A549 treated with DMSO at 1 μM for 4 hours (cell line): ENCODE results near the gene RPS27L. TPM values are rescaled to one million over a fixed set of nuclear protein-coding genes. Genes with fewer than 3 reads are reported as not detected.

Source experiments
- total RNA-seq: library from RNA; stranded (reverse); fragments of 200-300 nt; extraction: Qiagen RNA extraction; gene quantifications from 5 replicates; pipeline ENCODE4 v1.2.3, GENCODE V29; 2022; ENCODE audit warnings: low read depth

The RPS27L gene
- 359 to 433 TPM (median 395 TPM) in 5 replicates for total RNA-seq

DNA sequence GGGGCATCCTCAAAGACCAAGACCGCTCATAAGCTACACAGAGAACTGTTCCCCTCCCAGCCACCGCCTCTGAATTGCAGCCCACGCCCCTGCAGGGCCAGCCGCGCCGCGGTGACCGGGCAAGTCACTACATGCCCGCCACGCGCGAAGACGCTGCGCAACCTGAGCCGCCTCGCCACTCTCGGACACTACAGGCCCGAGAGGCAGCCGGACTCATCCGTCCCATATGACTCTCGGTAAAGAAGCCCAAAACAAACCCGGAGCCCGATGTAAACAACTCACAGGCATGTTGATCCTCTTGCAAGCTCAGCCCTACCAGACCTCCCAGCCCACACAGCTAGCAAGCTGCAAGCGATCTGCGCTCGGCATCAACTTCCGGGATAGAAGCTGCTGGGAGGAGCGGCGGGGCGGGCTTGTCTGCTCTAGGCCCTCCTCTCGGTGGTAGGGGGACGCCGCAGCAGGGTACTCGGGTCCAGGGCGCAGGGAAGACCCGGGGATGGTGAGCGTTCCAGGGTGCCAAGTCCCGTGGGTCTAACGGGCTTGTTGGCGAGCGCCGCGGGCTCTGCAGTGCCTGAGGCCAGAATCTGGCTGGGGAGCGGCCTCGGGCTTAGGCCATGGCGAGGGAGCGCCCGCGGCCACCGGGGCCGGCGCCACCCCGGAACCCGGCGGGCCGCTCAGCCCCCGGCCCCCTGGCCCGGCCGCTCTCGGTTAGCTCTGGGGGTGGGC lies at the start of gene RPS27L:
TSS of gene RPS27L (minus strand) at position 360 of the 726 bp plus-strand sequence. CDS start at position 288, 72 bp downstream.

DNA sequence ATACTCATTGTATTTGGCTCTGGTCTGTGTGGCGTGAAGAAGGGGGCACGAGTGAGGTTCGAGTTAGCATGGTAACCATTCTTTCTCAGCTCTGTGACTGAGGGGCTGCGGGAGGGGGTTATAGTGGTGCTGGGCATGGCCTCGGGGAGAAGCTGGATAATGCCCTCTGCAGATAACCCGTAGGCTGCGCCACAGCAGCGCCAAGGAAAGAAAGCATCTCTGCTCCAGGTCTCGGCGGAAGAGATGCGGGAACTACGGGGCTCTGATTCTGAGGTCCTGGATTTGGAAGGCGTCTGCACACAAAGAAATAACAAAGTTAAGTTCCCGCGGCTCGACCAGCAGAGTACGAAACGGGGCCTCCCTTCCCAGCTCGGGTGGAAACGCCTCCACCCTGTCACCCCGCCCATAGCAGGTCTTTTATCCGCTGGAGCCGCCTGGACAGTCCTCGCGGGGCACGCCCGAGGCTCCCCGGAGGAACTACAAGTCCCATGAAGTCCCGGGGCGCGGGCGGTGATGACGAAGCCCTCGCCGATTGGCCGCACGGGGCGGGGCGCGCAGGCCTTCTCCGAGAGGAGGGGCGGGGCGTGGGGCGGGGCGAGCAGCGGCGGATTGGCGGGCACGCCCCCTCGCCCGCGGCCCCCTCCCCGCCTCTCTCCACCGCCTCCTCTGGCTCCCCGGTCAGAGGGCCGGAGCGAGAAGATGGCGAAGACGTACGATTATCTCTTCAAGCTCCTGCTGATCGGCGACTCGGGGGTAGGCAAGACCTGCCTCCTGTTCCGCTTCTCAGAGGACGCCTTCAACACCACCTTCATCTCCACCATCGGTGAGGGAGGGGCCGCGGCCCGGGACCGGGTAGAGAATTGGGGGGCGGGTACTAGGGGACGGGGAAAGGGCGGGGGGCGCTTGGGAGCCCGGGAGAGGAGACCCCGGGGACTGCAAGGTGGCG lies 31.9 kb upstream of the RPS27L start, which contains the start of gene RAB8B:
TSS of gene RAB8B (plus strand) at position 681 of the 946 bp plus-strand sequence. CDS start at position 700, 19 bp downstream.

DNA sequence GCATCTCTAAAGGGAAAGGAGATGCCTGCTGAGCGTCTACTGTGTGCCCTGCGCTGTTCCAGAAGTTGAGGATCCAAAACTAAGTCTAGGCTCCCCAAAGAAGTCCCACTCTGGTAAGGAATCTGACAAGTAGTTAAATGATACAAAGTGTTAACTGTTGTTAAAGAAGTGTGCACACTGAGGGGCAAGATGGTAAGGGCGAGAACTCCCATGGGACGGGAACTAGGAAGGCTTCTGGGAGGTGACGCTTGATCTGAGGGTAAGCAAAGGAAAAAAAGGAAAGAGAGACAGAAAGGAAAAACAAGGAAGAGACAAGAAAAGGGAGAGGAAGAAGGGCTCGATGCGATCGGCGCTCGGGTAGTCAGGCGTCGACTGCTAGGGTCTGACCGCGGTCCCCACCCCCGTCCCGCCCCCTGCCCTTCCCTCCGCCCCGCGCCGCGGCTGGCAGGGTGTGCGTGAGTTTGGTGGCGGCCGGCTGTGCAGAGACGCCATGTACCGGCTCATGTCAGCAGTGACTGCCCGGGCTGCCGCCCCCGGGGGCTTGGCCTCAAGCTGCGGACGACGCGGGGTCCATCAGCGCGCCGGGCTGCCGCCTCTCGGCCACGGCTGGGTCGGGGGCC lies 35.8 kb downstream of the RPS27L start, which contains the start of gene LACTB:
TSS of gene LACTB (plus strand) at position 480 of the 620 bp plus-strand sequence. CDS start at position 491, 11 bp downstream.

Other genes with a start within 250 kb of the RPS27L start
- 465 to 572 TPM (median 495 TPM) in 5 replicates for gene TPM1, start 114.7 kb downstream of the RPS27L start, total RNA-seq
- gene LACTB, start 35.6 kb downstream of the RPS27L start, total RNA-seq: 23.4 to 32.5 TPM (median 27.5 TPM) in 5 replicates
- gene RAB8B, start 32.1 kb upstream of the RPS27L start, total RNA-seq: 9.9 to 18.8 TPM (median 16.7 TPM) in 5 replicates
- gene APH1B, start 120.1 kb upstream of the RPS27L start, total RNA-seq: 16.0 to 23.5 TPM (median 22.5 TPM) in 5 replicates
- 148 to 178 TPM (median 172 TPM) in 5 replicates for gene CA12, start 224.4 kb upstream of the RPS27L start, total RNA-seq